IPS DF 4.7 (cell line): ENCODE data around the gene SHISA8.
"Not testable (repeated sequence)": the region's sequence is repeated elsewhere in the genome, so short reads cannot be mapped to it uniquely, and the experiment has no call there.

Experiments used
- DNase-seq: peaks from one replicate; pipeline ENCODE4 v3.0.0-alpha.2; 2013; ENCODE audit warnings: low spot score; ENCODE audit errors: extremely low read depth

The SHISA8 gene

DNA sequence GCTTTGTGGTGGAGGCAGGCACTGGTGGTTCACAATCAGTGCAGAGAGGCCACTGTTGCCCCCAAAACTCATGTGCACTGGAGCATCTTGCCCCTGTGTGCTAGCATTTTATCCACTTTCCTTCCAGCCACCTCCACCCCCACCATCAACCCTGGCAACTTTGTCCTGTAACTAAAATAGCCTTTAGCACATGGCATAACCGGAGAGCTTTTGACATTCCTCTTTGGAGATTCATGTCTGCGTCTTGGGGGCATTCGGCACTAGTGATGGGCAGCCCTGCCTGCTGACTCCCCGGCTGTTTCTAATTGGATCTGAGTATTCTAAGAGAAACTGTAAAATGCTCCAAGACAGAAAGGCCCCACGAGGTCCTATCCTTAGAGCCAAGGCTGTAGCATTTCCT lies 15.8 kb downstream of the SHISA8 start:
- no peak for DNase-seq

DNA sequence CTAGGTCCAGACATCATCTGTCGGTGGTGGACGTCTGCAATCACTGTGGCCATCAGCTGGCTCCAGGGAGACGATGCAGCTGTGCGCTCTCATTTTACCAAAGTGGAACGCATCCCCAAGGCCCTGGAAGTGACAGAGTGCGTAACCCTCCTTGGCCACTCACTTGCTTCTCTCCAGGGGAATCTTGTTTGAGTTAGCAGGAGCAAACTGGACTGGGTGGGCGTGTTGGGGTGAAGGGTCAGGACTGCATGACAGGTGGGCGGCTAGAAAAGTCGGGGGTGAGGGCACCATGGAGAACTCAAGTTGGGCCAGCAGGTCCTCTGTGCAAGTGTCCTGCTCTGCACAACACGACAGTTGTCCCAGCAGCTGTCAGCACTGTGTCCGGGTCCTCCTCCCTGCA lies 16.2 kb downstream of the SHISA8 start:
- no peak for DNase-seq

DNA sequence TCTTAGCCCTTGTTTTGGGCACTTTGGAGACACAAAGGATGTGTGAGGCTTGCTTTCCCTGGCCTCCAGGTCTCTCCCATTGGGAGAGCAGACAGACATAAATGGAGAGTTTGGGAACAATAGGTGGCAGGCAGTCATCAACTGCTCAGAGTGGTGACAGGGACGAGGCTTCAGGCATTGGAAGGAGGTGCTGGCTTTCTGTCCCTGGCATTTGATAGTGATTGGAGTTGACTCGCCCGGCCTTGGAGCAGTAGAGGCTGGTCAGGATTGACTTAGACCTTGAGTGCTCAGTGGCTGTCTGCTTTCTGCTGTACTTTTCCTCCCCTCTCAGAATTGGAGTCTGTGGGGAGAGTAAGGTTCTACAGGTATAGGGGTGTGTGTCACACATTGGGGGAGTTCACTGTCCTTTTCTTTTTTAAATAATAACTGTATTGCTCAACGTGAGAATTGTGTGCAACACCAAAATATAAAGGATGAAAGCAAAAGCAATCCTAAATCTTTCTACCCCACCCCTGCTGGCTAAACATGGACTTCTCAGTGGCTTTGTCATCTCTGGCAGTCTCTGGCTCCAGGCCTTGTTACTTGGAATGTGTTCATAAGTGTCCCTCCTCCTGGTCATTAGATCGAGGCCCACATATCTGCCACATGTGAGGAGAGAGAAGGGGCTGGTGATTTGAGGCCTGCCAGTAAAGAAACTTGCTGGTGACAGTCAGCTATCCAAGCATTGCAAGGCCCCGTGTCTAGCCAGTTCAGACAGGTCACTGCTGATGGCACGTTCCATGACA lies 21.1 kb downstream of the SHISA8 start:
- no peak for DNase-seq

DNA sequence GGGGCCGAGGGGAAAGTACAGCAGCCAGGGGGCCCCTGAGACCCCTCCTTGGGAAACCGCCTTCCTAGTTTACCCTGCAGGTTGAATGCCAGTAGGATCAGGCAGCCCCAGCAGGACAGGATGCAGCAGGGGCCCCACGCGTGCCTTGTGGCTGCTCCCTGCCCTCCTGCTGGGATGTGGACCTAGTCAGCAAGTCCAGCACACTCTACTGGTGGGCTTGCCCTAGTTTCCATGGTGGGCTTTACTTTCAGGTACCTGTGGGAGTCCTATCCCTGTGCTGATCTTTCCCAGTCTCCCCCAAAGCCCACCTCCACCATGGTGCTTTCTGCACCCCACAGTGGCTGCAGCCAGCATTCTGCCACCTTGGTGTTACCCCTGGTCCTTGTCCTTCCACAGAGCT lies 22.2 kb downstream of the SHISA8 start:
- no peak for DNase-seq

DNA sequence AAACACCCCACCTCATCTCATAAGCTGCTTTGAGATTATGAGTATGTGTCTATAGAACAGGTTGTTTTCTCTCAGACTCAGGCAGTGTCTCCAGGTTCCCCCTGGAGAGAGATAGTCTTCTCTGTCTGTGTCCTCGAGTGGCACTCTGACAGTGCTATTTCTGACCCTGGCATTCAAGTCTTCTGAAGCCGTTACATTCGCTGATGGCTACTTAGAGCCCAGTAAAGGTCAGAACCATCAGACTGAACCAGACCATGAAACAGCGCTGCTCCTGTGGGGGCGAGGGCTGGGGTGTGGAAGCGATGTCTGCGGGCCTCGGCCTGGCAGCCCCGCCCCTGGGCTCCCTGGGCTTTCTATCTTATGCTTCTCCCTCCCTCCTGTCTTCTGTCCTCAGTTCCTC lies 23.5 kb downstream of the SHISA8 start:
- no peak for DNase-seq

DNA sequence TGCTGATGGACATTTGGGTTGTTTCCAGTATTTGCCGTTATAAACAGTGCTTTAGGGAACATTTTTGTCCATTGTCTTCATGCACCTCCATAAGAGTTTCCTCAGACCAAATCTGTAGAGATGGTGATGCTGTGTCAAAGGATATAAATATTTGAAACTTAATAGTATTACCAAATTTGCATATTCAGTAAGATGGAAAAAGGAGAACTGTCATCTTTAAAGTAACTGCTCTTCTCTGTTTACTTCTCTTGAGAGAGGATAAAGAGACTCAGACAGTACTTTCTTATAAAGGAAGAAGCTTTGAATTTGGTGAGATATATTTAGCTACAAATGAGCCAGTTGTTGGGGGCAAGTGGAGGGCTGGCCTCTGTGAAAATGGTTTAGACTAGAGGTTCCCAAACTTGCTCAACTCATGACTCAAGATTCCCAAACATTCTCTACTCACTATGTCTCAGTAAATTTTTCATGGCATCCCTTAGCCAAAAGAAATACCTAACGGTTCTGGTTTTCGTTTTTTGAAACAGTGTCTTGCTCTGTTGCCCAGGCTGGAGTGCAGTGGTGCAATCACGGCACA lies 26.2 kb downstream of the SHISA8 start:
- DNase-seq: no peak

DNA sequence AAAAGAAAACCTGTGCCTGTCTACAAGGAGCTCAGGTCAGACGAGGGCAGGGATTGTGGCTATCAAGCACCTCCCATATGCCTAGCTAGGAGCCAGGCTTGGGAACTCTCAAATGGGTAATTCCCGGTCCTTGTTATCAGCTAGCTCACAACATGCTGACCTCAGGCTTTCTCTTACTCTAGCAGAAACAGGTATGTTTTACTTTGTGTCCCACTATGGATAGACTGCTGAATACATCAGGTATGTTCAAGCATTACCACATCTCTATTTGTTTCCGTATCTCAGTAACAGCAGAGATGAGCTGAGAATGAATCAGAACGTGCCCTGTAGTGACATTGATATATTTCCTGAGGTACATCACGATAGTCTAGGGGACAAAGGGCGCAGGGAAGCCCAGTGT lies 29.4 kb downstream of the SHISA8 start:
- no peak for DNase-seq

DNA sequence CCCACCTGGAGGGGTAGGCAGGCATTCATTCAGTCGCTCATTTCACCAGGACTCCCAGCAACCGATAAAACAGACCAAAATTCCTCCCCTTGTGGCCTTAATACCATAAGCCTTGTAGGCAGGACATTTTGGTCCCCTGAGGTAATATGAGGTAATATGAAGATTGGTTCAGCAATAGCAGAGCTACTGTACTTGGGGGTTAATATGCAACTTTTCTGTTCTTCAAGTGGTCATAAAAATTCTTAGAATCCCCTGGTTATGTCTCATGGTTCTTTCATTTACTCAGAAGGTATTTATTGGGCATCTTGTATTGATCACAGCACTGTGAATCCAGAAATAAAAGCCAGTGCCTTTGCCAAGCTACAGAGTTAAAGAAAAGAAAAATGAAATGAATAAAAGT lies 29.8 kb downstream of the SHISA8 start:
- DNase-seq: no peak

DNA sequence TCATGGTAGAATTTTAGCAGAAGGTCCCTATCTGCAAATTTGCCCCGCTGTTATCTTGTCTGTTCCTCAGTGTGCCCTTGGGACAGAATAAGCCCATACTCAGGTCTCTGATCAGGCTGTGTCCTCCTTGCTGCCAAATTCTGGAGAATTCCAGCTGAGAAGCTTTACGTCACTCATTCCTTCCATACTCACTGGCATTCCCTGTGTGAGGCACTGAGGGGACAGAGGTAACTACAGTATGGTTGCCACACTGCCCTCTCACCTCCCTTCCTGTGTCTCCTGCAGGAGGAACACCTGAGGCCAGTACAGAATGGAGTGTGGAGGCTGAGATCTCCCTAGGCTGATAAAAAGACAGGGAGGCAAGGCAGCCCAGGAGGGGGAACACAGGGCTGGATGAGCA lies 31.5 kb downstream of the SHISA8 start:
- DNase-seq: no peak

DNA sequence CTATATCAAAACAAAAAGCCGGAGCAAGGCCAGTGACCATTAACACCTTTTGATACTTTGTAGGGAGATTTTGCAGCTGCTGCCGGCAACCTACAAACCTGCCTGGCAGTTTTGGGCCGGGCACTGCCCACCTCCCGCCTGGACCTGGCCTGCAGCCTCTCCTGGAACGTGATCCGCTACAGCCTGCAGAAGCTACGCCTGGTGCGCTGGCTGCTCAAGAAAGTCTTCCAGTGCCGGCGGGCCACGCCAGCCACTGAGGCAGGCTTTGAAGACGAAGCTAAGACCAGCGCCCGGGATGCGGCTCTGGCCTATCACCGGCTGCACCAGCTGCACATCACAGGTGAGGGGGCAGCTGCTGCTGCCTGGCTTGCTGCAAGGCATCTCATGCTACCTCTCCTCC lies 34.2 kb downstream of the SHISA8 start:
- DNase-seq: no peak

DNA sequence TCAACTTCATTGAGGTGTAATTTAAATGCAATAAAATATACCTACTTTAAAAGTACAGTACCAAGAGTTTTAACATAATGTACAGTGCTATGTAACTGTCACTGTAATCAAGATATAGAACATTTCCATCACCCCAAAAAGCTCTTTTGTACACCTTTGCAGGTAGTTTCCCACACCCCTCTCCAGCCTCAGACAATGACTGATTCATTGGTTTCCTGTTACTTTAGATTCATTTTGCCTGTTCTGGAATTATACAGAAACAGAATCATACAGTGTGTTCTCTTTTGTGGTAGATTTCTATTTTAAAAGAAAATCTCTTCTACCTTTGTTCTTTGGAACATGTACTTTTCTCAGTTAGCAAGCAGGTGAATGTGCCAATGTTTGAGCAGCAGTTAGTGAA lies 38.2 kb downstream of the SHISA8 start:
- no peak for DNase-seq

DNA sequence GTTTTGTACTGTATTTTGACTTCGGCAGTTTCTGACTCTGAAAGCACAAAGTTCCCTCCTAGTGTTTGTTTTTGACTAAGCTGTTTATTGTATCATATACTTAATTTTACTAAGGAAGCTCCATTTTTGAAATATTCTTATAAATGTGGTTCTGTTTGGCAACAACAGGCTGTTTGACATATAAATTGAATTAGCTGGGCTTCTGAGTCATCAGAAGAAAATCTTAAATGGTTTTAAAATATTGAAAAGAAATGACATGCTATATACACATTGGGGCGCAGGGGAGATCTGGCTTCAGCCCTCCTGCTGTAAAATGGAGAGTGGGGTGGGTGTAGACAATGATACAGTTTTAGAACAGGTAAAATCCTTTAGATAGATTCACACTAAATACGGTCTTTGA lies 38.6 kb downstream of the SHISA8 start:
- no peak for DNase-seq

DNA sequence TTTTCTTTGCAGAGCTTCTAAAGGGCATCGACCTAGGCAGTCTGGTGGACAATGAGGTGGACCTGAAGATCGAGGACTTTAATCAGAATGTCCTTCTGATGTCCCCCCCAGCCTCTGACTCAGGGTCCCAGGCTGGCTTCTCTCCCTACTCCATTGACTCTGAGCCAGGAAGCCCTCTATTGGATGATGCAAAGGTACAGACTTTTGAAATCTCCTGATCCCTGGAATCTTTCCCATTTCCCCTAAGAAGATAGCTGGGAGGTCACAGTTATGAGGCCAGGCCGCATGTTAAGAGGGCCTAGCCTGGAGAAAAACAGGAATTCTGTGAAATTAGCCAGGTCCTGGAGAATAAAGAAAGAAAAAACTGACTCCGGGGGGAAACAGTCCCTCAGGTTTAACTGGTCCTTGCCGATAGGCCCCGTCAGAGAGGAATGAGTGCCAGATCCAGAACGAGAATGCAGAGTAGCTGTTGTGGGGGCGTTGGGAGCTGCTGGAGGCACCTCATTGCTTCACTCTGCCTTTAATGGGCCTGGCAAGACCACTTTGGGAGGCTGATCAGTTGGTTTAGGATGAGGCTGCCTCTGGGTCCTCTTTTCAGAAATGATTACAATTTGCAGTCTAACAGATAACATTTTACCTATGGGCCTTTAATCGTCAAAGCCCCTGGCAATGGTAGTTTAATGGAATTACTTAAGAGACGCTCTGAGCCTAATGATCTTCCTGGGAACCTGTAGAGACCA lies 39.2 kb downstream of the SHISA8 start:
- DNase-seq: no peak

DNA sequence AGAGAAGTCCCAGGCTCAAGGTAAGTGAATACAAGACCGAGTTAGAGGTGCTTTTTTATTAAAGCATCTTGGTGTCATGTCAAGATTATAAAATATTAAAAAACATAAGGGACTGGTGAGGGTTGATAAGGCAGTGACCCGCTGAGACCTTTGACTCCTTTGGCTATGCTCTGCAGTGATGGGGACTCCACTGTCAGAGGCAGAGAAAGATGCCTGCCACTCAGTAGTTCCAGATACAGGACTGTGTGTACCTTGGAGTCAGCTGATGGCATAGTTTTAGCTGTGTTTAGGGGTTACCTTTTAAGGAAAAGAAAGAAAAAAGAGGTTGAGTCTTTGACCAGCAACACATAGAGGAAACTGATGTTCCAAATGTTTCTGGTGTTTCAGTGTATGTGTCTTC lies 40.8 kb downstream of the SHISA8 start:
- no peak for DNase-seq

DNA sequence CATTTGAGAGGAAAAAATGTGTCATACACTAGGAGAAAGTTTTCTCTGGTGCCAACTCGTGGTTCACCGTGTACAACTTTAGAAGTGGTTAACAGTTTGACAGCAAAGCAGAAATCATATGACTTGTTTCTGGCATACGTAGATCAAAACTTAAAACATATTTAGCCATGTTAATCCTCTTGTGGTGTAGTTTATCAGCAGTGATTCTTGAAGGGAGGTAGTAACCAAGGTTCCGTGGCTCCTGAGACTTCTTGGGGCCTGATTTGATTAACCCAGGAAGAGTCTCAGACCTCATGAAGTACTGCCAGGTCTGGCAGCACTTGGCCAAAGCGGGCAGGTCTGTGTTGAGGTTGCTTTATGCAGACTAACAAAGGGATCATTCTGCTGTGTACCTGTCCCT lies 41.5 kb downstream of the SHISA8 start:
- DNase-seq: no peak

DNA sequence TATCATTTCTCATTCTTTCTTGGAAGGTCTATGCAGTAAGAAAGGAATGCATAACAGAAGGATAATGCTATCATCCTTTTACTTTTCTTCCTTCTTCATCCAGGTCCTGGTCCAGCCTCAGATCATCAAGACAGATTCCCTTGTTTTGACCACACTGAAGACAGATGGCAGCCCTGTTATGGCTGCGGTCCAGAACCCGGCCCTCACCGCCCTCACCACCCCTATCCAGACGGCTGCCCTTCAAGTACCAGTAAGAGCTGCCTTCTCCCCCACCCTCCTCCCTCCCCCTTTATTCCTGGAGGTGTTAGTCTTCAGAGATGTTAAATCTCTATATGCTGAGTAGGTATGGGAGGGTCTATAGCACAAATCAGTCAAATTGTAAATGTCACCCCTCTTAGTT lies 44.1 kb downstream of the SHISA8 start:
- DNase-seq: no peak

DNA sequence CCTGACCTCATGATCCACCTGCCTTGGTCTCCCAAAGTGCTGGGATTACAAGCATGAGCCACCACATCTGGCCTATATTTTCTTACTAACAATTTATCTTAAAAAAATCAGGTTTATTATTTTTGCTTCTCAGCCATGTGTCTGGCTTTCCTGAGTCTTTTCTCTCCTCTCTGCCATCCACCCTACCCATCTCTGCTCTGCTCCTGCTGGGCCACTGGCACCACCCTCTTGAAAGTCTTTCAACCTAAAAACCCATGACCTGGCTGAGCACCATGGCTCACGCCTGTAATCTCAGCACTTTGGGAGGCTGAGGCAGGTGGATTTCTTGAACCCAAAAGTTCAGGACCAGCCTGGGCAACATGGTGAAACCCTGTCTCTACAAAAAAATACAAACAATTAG lies 44.8 kb downstream of the SHISA8 start:
- DNase-seq: not testable (repeated sequence)

DNA sequence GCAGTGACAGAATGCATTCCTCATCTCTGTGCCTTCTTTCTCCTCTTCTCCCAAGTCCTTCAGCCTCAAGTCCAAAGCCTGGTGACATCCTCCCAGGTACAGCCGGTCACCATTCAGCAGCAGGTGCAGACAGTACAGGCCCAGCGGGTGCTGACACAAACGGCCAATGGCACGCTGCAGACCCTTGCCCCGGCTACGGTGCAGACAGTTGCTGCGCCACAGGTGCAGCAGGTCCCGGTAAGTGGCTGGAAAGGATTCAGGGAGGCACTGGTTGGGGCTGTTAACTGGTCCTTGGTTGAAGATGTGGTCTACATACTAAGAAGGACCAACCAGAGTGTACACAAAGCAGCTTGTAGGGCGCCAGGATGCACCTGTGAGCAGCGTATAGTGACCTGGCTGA lies 46.3 kb downstream of the SHISA8 start:
- no peak for DNase-seq

DNA sequence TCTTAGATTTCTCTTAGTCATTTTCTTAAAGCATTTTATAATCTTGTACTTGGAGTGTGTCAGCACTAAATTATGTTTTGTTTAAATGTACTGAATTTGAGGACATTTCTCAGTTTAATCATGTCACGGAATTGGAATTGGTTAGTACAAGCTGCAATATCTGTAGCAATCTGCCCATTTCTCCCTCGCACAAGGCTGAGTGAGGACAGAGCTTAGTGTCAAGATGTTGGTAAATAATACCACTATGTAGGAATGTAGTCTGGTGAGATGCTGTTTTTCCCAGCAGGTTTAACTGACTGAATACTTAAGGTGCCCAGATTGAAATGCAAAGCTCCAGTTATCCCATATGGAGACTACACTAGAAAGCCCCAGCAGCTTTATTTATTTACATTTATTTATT lies 51.4 kb downstream of the SHISA8 start:
- DNase-seq: no peak

DNA sequence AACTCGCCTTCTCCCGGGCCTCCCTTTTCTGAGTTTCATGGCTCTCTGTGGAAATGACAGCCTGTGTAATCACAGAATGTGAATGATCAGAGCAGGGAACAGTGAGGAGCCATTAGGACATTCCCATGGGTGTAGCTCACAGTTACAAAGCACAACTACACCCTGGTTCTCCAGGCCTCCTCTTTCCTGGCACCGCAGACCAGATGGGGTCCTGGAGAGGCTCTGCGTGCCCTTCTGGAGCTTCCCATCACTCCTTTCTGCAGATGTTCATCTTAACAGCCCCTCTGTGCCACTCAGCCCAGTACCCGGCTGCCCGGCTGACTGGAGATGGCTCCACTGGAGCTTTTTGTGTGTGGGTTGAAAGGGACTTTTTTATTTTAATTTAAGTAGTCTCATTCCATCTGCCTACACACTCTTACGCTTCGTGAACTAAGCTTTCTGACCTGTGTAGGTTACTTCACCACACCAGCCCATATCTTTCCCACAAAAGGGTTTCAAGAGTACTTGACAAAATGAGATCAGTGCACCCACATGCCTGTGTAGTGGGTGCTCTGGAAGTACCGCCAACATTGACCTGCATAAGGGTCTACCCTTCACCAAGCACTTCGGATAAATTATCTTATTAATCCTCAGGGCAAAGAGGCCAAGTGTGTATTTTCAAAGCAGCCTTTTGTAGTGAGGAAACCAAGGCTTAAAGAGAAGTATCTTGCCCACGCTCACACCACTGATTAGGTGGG lies 52.2 kb downstream of the SHISA8 start:
- no peak for DNase-seq

DNA sequence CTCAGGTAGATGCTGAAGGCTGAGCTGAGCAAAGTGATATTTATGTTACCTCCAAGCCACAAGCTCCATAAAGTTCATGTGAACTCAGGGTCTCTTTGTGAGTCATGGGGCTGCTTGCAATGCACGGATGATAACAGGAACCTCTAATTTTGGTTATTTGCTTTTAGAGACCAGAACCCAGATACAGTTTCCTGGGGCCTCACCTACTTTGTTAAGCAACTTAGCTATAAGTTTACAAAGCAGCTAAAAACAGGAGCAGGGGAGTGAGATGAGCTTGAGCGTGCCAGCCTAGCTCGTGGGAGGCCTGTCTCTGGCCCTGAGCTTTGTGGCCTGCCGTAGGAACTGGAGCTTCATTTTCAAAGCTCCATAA lies 52.7 kb downstream of the SHISA8 start:
- DNase-seq: no peak
